GM19023 (cell line): Measurements from ENCODE around the gene SCIMP.
"Not testable (repeated sequence)": the region's sequence is repeated elsewhere in the genome, so short reads cannot be mapped to it uniquely, and the experiment has no call there.

ENCODE experiments used
- ATAC-seq: cut with Tn5 transposase; IDR thresholded peaks from one replicate; pipeline ENCODE4 v1.9.1; 2021; ENCODE audit warnings: mild to moderate bottlenecking, moderate library complexity; ENCODE audit not compliant: unreplicated experiment

SCIMP gene

DNA sequence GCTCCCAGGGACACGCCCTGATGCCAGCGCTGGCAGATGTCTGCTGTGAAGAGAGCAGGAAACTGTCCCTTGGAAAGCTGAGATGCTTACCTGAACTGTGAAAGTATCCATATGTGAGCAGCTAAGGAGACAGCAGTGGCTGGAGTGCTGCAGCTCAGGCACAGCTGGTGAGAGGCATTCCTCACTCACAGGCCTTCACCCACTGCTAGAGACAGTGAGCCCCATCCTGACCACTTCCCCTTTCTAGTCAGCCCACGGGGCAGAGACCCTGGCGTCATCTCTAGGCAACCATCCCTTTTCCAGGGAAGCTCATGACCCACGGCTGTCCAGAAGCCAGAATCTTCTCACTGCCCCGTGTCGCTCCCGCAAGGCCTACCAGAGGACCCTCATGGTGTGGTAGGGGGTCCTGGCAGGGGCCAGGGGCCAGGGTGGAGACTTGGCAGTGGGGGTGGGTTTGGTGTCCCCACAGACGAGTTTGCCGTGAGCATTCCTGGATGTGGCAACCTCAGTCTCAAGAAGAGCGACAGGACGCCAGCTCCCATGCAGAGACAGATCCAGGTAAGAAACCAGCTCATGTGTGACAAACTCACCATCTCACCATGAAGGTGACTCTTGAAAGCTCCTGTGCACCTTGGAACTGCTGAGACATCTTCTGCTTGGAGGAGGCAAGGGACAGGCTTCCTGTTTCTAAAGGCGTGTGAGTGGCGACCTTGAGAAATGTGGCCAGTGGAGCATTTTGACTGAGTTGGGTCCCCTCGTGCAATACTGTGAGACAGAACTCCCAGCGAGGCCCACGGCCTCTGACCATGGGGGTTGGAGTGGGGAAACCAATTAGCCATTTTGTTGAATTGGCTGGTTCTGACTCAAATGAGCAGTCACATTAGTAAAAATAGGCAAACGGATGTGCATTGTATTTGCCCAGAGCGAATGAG, at the start of gene SCIMP:
TSS of gene SCIMP (minus strand) at position 216 of the 932 bp plus-strand sequence. CDS start at position 111, 105 bp downstream.
- peak; percentile 61 for ATAC-seq

DNA sequence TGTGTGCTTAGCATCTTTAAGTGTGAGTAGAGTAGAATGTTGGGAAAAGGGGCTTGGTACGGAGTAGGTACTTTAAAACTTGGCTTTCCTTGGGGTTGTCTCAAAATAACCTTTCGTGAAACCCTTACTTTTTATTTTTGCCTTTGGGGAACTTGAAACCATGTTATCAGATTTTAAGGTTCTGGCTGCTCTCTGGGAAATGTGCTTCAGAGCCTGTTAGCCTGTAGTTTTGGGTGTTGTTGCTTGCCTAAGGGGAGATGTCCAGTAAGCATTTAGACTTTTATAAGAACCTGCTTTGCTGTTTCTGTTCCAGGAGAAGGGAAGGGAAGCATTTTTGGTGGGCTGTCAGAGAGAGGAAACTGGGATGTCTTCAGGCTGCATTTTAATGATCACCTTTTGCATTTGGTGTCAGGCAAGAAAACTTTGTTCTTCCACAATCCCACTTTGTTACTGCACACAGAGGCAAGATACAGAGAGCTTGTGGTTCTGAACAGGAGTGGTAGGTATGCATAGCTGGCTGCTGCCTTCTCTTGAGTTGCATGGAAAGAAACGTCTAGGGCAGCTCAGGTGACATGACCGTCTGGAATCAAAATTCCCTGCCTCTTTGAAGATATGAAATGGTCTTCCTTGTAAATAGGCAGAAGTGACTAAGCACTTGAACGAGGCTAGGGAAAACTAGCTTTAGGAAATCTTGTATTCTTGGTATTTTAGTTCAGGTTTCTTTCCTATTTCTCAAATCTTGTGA, 49.1 kb upstream of the SCIMP start:
- no peak for ATAC-seq

DNA sequence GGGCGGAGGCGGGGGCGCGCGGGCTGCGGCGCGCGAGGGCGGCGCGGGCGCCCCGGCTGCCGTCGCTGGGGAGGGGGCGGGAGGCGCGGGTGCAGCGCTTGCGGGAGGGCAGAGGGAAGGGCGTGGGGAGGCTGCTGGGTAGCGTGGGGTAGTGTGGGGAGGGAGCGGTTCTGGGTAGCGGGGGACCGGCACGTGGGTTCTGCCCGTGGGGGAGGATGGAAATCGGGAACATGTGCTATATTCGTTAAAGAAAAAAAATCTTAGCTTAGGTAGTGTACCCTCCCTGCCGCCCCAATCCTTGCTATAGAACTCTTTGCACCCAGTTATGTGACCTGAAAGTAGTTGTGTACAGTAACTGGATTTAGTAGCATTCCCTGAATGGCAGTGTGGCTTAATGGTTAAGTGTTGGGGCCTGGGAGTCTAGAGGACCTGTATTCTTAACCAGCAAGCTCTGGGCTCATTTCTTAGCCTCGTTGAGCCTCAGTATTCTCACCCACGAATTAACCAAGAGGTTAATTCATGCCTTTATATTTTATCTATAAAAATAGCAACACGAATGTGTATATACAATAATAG, 48.1 kb upstream of the SCIMP start:
- no peak for ATAC-seq

DNA sequence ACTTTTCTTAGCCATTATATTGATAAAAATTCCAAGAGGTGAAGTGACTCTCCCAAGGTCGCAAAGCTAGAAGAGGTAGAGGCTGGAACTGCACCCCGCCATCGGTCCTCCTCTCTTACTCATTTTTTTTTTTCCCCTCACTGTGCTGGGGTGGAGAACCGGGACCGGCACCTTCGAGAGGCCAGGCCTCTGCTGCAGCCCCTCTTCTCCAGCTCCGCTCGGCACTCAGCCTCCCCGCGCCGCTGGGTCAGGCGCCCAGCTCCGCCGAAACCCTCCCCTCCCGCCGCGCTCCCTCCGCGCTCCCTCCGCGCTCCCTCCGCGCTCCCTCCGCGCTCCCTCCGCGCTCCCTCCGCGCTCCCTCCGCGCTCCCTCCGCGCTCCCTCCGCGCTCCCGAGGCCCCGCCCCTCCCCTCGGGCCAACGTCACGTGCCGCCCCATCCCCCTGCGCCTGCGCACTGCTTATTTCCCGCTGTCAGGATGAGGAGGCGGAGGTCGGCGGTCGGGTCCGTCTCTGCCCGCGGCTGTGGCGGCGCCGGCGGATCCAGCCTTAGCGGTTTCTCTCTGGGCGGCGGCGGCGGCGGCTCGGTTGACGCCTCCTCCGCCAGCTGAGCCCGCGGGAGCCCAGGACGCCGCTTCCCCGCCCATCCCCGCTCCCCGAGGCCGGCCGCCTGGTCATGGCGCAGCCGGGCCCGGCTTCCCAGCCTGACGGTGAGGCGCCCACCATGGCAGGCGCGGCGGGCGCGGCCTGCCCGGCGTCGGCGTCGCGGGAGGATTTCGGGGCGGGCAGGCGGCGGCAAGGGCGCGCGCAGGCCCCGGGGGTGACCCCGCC, 47.4 kb upstream of the SCIMP start, which contains the start of gene RABEP1:
TSS of gene RABEP1 (plus strand) at position 471 of the 828 bp plus-strand sequence. CDS start at position 674, 203 bp downstream.
- ATAC-seq = peak; percentile 87

DNA sequence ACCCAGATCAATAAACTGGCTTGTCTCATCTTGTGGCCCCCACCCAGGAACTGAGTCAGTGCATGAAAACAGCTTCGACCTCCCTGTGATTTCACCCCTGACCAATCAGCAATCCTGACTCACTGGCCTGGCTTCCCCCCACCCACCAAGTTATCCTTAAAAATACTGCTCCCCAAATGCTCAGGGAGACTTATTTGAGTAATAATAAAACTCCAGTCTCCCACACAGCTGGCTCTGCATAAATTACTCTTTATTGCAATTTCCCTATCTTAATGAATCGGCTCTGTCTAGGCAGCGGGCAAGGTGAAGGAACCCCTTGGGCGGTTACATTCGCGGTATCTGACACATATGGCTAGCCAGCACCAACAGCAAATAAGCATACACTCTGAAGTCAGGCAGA, 37.7 kb upstream of the SCIMP start:
- no peak for ATAC-seq

DNA sequence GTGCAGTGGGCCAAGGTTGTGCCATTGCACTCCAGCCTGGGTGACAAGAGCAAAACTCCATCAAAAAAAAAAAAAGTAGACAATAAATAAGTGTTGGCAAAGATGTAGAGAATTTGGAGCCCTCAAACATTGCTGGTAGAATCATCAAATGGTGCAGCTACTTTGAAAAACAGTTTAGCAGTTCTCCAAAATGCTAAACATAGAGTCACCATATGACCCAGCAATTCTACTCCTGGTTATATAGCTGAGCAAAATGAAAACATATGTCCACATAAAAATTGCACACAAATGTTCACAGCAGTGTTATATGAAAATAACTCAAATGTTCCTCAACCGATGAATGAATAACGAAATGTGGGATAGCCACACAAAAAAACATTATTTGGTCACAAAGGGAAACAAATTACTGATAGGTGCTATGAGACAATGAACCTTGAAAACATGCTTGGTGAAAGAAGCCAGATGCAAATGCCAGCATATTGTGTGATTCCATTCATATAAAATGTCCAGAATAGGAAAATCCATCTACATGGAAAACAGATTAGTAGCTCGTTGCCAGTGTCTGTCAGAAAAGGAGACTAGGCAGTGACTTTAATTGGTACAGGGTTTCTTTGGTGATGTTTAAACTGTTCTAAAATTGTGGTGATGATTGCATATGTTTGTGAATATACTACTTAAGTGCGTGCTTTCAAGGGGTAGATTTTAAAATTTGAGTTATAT, 34.7 kb upstream of the SCIMP start:
- ATAC-seq = no peak

DNA sequence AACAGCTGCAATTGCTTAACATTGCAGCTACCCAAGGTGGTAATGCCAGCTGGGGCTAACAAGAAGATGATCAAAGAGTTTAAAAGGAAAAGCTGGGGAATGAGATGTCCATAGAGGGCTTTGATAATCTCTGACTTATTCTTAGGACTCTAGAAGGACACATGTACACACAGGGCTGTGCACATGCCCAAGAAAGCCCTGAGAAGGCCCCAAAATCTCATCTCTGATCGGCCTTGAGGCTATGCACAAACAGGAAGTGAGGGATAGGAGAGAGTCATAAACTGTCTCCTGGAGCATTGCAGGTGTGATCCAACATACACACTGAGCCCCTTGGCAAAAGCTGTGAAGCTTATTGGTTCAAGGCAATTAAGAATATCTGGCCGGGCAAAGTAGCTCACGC, 30.2 kb upstream of the SCIMP start:
- no peak for ATAC-seq

DNA sequence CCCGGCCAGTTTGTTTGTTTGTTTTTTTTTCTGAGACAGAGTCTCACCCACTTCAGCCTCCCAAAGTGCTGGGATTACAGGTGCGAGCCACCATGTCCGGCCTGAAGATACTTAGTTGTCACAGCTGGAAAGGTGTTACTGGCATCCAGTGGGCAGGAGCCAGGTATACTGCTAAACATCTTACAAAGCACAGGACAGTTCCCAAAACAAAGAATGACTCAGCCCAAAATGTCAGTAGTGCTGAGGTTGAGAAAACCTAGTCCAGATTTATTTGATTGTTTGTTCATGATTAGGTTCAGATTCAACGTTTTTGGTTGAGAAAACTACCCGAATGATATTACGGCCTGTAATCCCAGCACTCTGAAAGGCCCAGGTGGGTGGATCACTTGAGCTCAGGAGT, 28.8 kb upstream of the SCIMP start:
- no peak for ATAC-seq

DNA sequence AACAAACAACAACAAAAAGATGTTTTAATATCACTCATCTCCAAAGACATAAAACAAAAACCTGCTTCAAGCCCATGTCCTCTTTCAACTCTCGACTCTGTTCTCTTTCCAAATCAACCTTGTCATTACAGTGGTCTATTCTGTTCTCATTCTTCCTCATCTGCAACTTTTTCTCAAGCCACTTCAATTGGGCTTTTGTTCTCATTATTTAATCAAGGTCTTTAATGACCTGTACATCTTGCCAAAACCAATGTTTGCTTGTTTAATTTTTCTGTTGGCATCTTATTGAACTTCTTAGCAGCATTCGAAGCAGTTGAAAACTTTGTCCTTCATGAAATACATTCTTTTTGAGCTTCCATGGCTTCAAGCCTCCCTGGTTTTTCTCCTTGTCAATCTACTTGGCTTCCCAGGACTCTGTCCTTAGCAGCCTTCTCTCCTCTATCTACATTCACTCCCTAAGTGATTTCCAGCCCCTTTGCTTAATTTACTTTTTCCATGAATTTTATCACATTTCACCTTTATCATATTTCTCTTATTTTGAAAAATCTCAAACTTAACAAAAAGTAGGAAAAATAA, 27.8 kb upstream of the SCIMP start:
- no peak for ATAC-seq

DNA sequence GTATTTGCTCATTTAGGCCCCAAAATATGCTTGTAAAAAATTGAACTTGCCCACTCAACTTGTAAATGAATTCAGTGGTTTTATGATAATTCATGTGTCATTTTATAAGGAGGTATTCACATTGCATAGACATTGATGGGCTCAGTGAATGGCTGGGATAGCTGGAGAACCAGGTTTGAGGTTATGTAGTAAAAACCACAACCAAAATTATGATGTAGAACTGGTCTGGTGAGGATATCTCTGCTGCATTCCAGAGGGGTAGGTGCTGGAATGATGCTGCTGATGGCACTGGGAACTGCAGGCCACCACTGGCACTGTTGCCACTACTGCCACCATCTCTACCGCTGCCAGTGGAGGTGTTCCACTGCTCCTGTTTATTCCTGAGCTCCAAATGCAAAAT, 25.9 kb upstream of the SCIMP start:
- ATAC-seq = no peak

DNA sequence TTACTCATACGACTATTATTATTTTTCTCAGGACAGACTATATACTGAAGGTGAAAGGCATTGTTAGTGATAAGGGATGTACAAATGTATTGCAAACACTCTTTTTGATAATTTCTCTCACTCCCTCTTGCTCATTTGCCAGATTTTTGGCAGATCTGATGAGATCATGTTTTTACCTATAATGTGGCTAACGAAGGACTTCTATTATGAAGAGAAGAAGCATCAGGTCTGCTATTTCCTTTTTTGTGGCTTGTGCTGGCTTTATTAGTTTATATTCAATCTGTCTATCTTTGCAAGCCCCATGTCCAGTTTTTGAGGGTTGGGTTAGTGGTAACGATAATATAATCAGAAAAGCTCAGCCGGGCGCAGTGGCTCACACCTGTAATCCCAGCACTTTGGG, 22.5 kb upstream of the SCIMP start:
- ATAC-seq = no peak

DNA sequence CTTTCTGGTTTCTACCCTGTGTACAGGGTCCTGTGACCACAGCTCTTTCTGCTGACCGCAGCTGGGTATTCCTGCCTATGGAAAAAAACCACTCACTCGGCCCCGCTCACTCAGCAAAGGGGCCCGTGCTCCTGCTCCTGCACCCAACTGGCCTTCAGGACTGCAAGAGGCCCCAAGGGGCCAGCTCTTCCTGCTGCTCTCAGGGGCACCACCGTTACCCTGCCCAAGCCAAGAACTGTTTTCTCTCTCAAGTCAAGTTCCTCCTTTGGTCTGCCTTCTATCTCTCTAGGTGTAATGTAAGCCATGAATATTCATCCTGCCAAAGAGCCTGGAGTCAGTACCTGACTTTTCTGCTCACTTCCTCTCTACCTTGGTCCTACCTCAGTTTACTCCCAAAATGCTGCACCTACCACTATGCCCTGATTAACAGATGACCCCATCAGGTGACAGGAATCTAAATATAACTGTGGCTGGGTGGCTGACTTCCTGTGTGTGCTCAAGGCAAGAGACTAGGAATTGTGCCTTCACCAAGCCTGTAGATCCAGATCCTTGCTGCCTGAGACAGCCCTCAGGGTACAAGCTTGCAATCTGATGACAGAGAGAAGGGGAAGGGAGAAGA, 20.4 kb upstream of the SCIMP start:
- ATAC-seq = no peak

DNA sequence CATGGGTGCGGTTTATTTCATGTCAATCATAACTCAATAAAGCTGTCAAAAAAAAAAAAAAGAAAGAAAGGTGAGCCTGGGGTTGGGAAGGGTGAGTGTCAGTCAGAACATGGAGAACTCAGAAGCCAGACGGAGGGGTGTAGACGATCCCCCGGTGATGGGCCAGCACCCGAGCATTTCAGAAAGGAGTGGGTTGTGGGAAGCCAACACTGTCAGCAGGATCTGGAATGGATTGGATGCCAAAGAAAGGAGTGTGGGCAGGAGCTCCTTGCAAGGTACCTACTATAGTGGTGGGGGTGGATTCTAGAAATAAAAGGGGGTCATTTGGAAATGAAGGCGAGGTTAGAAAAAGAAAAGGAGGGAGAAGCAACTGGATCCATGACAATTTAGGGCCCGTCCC, 19.8 kb upstream of the SCIMP start:
- ATAC-seq = no peak

DNA sequence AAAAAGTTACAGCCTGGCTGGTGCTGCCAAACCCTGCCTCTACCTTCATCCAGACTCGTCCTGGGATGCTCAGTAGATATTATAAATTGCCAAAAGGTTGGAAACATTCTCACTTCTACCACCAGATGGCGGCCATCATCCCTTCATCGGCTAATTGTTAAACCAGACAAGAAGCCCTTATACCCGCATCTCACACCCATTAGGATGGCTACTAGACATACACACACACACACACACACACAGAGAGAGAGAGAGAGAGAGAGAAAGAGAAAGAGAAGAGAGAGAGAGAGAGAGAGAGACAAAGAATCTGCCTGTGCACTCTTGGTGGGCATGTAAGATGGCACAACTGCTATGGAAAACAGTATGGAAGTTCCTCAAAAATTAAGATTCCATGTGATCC, 15.0 kb upstream of the SCIMP start:
- no peak for ATAC-seq

DNA sequence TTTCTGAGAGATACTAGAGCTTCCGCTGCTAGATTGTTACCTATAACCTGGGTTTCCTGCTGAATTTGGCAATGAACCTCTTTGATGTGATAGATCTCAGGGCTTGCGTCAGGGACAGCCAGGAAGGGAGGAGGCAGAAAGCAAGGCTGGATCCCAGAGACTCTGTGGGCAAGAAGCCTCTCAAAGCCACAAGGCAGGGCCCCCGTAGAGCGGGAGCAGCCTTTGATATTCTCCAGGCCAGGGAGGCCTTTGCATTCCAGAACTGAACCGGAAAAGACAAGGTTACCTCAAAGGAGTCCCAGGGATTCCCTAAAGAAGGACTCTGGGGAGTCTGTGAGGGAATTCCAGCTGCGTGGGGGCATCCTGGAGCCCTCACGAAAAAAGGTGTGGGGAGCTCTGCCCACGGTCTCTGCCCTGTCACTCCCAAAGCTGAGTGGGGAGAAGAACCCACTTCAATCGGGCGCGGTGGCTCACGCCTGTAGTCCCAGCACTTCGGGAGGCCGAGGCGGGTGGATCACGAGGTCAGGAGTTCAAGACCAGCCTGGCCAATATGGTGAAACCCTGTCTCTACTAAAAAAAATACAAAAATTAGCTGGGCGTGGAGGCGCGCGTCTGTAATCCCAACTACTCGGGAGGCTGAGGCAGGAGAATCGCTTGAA, 14.3 kb upstream of the SCIMP start:
- no peak for ATAC-seq

DNA sequence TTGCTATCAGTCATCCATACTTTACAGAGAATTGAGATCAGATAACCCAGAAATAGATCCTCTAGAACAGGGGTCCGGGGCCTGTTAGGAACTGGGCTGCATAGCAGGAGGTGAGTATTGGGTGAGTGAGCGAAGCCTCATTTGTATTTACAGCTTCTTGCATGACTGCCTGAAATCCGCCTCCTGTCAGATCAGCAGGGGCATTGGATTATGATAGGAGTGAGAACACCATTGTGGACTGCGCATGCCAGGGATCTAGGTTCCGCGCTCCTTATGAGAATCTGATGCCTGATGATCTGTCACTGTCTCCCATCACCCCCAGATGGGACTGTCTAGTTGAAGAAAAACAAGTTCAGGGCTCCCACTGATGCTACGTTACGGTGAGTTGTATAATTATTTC, 13.0 kb upstream of the SCIMP start:
- no peak for ATAC-seq

DNA sequence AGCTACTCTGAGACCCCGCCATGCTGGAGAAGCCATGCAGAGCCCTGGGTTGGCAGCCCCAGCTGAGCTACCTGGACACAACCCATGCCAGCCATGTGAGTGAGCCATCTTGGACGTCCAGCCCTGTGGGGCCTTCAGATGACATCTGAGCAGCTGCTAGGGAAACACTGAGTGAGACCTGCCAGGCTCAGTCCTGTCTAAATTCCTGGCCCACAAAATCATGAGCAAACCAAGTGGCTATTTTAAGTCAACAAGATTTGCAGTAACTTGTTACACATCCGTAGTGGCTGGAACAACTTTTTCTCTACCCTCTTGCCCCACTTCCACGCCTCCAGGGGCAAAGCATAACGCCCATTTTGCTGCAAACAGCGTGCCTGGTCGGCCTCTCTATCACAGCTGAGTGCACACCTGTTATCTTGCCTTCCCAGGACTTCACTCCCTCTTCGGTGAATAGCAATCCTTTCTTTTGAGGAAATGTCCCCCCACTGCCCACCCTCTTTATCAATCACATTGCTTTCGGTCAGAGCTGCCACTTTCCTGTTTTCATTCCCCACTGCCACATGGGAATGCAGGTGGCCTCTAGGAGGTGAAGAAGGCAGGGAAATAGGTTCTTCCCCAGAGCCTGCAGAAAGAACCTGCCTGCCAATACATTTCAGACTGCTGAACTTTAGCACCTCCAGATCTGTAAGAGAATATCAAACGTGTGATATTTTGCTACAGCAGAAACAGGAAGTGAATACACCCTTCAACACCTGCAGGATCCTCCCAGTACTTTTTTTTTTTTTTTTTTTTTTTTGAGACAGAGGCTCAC, 7.4 kb upstream of the SCIMP start:
- peak; percentile 42 for ATAC-seq

DNA sequence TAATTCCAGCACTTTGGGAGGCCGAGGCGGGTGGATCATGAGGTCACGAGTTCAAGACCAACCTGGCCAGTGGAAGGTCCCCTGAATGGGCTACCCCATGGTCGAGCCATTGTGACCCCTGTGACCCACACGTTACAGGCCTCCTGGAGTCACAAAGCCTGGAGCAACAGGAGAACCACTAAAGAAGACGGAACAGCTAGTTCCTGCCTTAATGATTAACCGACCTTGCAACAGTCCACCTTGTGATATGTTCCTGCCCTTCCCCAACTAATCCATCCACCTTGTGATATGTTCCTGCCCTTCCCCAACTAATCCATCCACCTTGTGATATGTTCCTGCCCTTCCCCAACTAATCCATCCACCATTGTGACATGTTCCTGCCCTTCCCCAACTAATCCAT, 5.1 kb upstream of the SCIMP start:
- not testable (repeated sequence) for ATAC-seq
